HepG2 (cell line): ENCODE results near the gene GTF2H1. TPM values are rescaled to one million over a fixed set of nuclear protein-coding genes. Genes with fewer than 3 reads are reported as not detected.

ENCODE experiments used
- ATAC-seq: fragments of 200-7000 bp; cut with Tn5 transposase; 3 replicates; pipeline ENCODE4 v1.9.1; 2020; ENCODE audit warnings: mild to moderate bottlenecking, moderate library complexity
- BruUV-seq: library from RNA; stranded (reverse); fragments of 400-500 nt; replicated peaks from 2 replicates; lab custom pipeline; 2021; lab: Mats Ljungman, UMichigan
- CTCF ChIA-PET: fragments of 300-600 bp; formaldehyde crosslinking; extraction: SDS; loops from one replicate; lab custom pipeline; 2021; ENCODE audit warnings: low total read pairs, inconsistent platforms, low intra/inter-chr PET ratio; lab: Yijun Ruan, JAX
- POLR2A ChIA-PET: fragments of 350-600 bp; sonication (Branson Sonifier 250); formaldehyde crosslinking; loops from one replicate; lab custom pipeline; 2020; ENCODE audit warnings: antibody characterized with exemption, inconsistent platforms; lab: Yijun Ruan, JAX
- DNase-seq: peaks from one replicate; pipeline ENCODE4 v3.0.0-alpha.2; 2015; ENCODE audit warnings: low spot score
- FAIRE-seq: peaks from 3 replicates; lab custom pipeline; 2011; peaks lifted over from hg19 to GRCh38; lab: Jason Lieb, UNC
- H2AFZ ChIP-seq: one replicate; pipeline ENCODE4 v1.6.1; 2011; ENCODE audit warnings: low read length, inconsistent platforms
- H3K27ac ChIP-seq: fragments of 300-600 bp; 3 replicates; pipeline ENCODE4 v1.8.0; 2011; ENCODE audit warnings: mixed run types, mild to moderate bottlenecking, mixed read lengths, low read length, inconsistent platforms; ENCODE audit not compliant: insufficient read depth; ENCODE audit errors: extremely low read length
- H3K27me3 ChIP-seq, 2 experiments: fragments of 200-600 bp in 1 of 2; 2 replicates in 1 of 2; 3 replicates in 1 of 2; pipeline versions ENCODE4 v1.6.0 to v1.8.0; 2011; ENCODE audit warnings: low read length in 2 of 2, mild to moderate bottlenecking in 2 of 2, moderate library complexity in 2 of 2, inconsistent platforms in 1 of 2; ENCODE audit not compliant: insufficient read depth in 2 of 2, control insufficient read depth in 1 of 2
- H3K36me3 ChIP-seq, 2 experiments: fragments of 200-600 bp in 1 of 2; replicated peaks in 1 of 2; 2 replicates in 1 of 2; 3 replicates in 1 of 2; pipeline versions ENCODE4 v1.5.1 to v1.8.0; 2011; ENCODE audit warnings: low read length in 2 of 2, inconsistent platforms in 1 of 2; ENCODE audit not compliant: insufficient read depth in 2 of 2, control insufficient read depth in 1 of 2
- H3K4me1 ChIP-seq: 2 replicates; pipeline ENCODE4 v1.5.1; 2012; ENCODE audit warnings: low read length, inconsistent platforms; ENCODE audit not compliant: insufficient read depth
- H3K4me2 ChIP-seq: 2 replicates; pipeline ENCODE4 v1.6.0; 2011; ENCODE audit warnings: low read depth, low read length, inconsistent platforms
- H3K4me3 ChIP-seq, 3 experiments: fragments of 200-600 bp in 1 of 3; sonication (generic), shearing (Covaris generic) in 1 of 3; replicated peaks in 1 of 3; 2 replicates each; pipeline ENCODE4 v1.5.1; 2011 to 2016; ENCODE audit warnings: low read length in 3 of 3, inconsistent platforms in 2 of 3, low read depth in 2 of 3, mild to moderate bottlenecking in 2 of 3, control low read depth in 1 of 3, mixed read lengths in 1 of 3; ENCODE audit not compliant: insufficient read depth in 1 of 3
- H3K79me2 ChIP-seq: one replicate; pipeline ENCODE4 v1.6.1; 2011; ENCODE audit warnings: low read length, inconsistent platforms; ENCODE audit not compliant: insufficient read depth
- H3K9ac ChIP-seq: 2 replicates; pipeline ENCODE4 v1.6.0; 2011; ENCODE audit warnings: mild to moderate bottlenecking, low read depth, low read length, inconsistent platforms; ENCODE audit not compliant: insufficient read depth
- H3K9me3 ChIP-seq: 2 replicates; pipeline ENCODE4 v1.5.1; 2012; ENCODE audit warnings: mild to moderate bottlenecking, low read length
- H4K20me1 ChIP-seq: 2 replicates; pipeline ENCODE4 v1.6.0; 2011; ENCODE audit warnings: inconsistent platforms, mild to moderate bottlenecking, low read length, moderate library complexity; ENCODE audit not compliant: insufficient read depth
- GABPA ChIP-seq, 2 experiments: IDR thresholded peaks; 2 replicates each; pipeline ENCODE4 v1.6.1; 2011 to 2016; ENCODE audit warnings: low read depth in 2 of 2, low read length in 1 of 2, missing biosample characterization in 1 of 2, missing genetic modification characterization in 1 of 2
- ISX ChIP-seq: sonication (generic); formaldehyde crosslinking; conservative IDR thresholded peaks from 2 replicates; pipeline ENCODE4 v1.5.0; 2020; ENCODE audit warnings: missing genetic modification reagents
- KLF13 ChIP-seq: sonication (generic); formaldehyde crosslinking; IDR thresholded peaks from 2 replicates; pipeline ENCODE4 v1.4.0; 2020; ENCODE audit warnings: mild to moderate bottlenecking, missing genetic modification reagents
- RBM22 ChIP-seq: fragments of 200-400 bp; formaldehyde crosslinking; optimal IDR thresholded peaks from 2 replicates; pipeline ENCODE3; 2017; ENCODE audit warnings: mild to moderate bottlenecking, low read length, moderate library complexity
- RFXANK ChIP-seq: IDR thresholded peaks from 2 replicates; pipeline ENCODE4 v1.6.1; 2016
- SSRP1 ChIP-seq: IDR thresholded peaks from 2 replicates; pipeline ENCODE4 v1.6.1; 2016; ENCODE audit warnings: control low read depth
- ZNF121 ChIP-seq: sonication (generic); formaldehyde crosslinking; IDR thresholded peaks from 2 replicates; pipeline ENCODE4 v1.5.0; 2020; ENCODE audit warnings: mild to moderate bottlenecking, missing genetic modification reagents
- ZNF263 ChIP-seq: sonication (generic); formaldehyde crosslinking; IDR thresholded peaks from 2 replicates; pipeline ENCODE4 v1.4.0; 2020; ENCODE audit warnings: missing genetic modification reagents
- ZNF629 ChIP-seq: sonication (generic); formaldehyde crosslinking; conservative IDR thresholded peaks from 2 replicates; pipeline ENCODE4 v1.5.0; 2020; ENCODE audit warnings: missing genetic modification reagents
- ZNF660 ChIP-seq: sonication (generic); formaldehyde crosslinking; IDR thresholded peaks from 2 replicates; pipeline ENCODE4 v1.5.1; 2020; ENCODE audit warnings: mild to moderate bottlenecking, low read depth, missing genetic modification reagents, borderline replicate concordance
- WGBS: methylation state at CpG from one replicate; pipeline ENCODE4 v1.1.6; 2017; ENCODE audit warnings: low lambda C conversion rate; 5-methylcytosine and 5-hydroxymethylcytosine counted together
- in situ Hi-C: cut with HindIII; loops from 2 replicates; pipeline ENCODE4 v1.10.0; 2017; ENCODE audit warnings: low pct_unique_long_range_greater_than_20kb; ENCODE audit not compliant: extremely low pct_ligation_motif_present
- intact Hi-C: fragments of 100-400 bp; cut with micrococcal nuclease; formaldehyde crosslinking; loops from one replicate; pipeline ENCODE4 v1.10.0; 2022; ENCODE audit not compliant: unreplicated experiment
- polyA plus RNA-seq, 8 experiments: library from polyadenylated mRNA; depleted of rRNA in 3 of 8; stranded (reverse) in 7 of 8; unstranded in 1 of 8; fragments of >200 nt; fragmentation: Illumina TruSeq in 4 of 8; extraction: Trizol in 4 of 8; gene quantifications; 2 replicates each; pipeline versions ENCODE4 v1.2.1 to v1.2.3, GENCODE V29; 2011 to 2016; ENCODE audit warnings: low read depth in 4 of 8, missing spikeins in 1 of 8, mixed read lengths in 1 of 8; ENCODE audit not compliant: insufficient read depth in 1 of 8
- total RNA-seq, 5 experiments: library from RNA; depleted of rRNA; stranded (reverse); fragments of >200 nt; fragmentation: Illumina TruSeq; extraction: Trizol; gene quantifications; 2 replicates each; pipeline ENCODE4 v1.2.3, GENCODE V29; 2016; ENCODE audit warnings: low read depth in 1 of 5
- TF ChIP-seq, protein P1 (sequence below): sonication (generic); formaldehyde crosslinking; IDR thresholded peaks from 2 replicates; pipeline ENCODE4 v1.5.0; 2020; ENCODE audit warnings: mild to moderate bottlenecking, missing genetic modification reagents, borderline replicate concordance

GTF2H1 gene
- total and polyA plus RNA-seq, 2 of the 13 experiments (the other 11 are each of a cell fraction or from before 2014, with no cell fraction given): 15.7 to 51.4 TPM

DNA sequence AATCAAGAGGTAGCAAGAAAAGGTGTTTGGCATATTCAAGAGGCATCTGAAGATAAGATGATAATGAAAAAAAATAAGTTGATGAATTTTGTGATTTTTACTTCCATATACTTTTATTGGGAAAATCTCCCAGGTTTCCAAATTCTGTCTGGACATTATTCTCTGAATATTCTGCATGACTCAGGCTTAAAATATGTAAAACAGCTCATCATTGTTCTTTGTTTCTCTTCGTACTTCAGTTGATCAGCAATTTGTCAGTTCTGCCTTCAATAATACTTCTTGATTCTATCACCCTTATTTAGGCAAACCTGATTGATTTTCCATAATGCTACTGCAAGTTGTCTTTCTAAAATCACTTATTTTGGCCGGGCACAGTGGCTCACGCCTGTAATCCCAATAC lies 30.2 kb downstream of the GTF2H1 start:
- no peak overlapping the region for H3K27ac ChIP-seq
- H3K9me3 ChIP-seq: no peaks in the 10 kb centered on the region
- ChIA-PET CTCF (no interaction called here), POLR2A (no interaction called here)
- H3K79me2 ChIP-seq: no peaks in the 10 kb centered on the region
- H4K20me1 ChIP-seq: no peaks in the 10 kb centered on the region
- H3K4me2 ChIP-seq: no peak overlapping the region
- 94% methylated on average over 3 of the region's 3 CpGs for WGBS
- no peak overlapping the region for H3K9ac ChIP-seq
- no peak for TF ChIP-seq GABPA (IDR thresholded peaks at IDR 0.05; ENCODE audit: low read depth, low read length)
- no peak for TF ChIP-seq GABPA (CRISPR knock-in tag; IDR thresholded peaks at IDR 0.05; ENCODE audit: low read depth)
- no peak for TF ChIP-seq KLF13 (CRISPR knock-in tag)
- no peak for TF ChIP-seq ZNF263 (CRISPR knock-in tag)
- no peak for TF ChIP-seq ISX (CRISPR knock-in tag)
- no peak for TF ChIP-seq RFXANK (CRISPR knock-in tag)
- TF ChIP-seq ZNF660: no peak
- TF ChIP-seq, all 625 proteins: peak for 0
- ATAC-seq: no peak
- H3K27me3 ChIP-seq: no peaks in the 10 kb centered on the region
- intact Hi-C loops: no loop called here
- H2AFZ ChIP-seq: no peak overlapping the region
- BruUV-seq: no TSS peak
- in situ Hi-C loops: no loop called here
- H3K36me3 ChIP-seq: peaks cover under 1 to 38% of the 10 kb centered on the region in 2 experiments; a peak in 4 of 5 replicates
- no peak for FAIRE-seq
- H3K4me3 ChIP-seq: no peak overlapping the region
- DNase-seq: no peak
- no peaks in the 10 kb centered on the region for H3K4me1 ChIP-seq

DNA sequence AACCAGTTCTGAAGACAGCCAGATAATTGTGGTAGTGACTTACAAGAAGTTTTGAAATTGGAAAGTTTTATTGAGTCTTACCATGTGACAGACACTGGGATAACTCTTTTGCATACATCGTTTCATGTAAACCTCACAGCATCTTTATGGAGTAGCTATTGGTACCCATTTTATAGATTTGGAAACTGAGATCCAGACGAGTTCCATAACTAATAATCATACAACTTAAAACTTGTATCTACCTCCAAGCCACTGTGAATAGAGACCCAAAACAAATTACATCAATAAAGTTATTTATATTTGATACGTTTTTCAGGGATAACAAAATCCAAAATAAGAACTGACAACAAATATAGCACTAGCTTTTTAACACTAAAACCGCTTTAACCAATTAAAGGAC lies 36.3 kb downstream of the GTF2H1 start:
- no peaks in the 10 kb centered on the region for H3K79me2 ChIP-seq
- H3K27me3 ChIP-seq: no peaks in the 10 kb centered on the region
- no peaks in the 10 kb centered on the region for H3K4me1 ChIP-seq
- ChIA-PET POLR2A (interaction anchor here (1.1 kb wide), 1 partner anchor 37 kb away, joined by 3 read pairs; no protein-coding TSS in a partner anchor), CTCF (no interaction called here)
- no peak overlapping the region for H2AFZ ChIP-seq
- H3K4me2 ChIP-seq: no peak overlapping the region
- ATAC-seq (no peak), DNase-seq (no peak), FAIRE-seq (no peak)
- TF ChIP-seq, protein P1, sequence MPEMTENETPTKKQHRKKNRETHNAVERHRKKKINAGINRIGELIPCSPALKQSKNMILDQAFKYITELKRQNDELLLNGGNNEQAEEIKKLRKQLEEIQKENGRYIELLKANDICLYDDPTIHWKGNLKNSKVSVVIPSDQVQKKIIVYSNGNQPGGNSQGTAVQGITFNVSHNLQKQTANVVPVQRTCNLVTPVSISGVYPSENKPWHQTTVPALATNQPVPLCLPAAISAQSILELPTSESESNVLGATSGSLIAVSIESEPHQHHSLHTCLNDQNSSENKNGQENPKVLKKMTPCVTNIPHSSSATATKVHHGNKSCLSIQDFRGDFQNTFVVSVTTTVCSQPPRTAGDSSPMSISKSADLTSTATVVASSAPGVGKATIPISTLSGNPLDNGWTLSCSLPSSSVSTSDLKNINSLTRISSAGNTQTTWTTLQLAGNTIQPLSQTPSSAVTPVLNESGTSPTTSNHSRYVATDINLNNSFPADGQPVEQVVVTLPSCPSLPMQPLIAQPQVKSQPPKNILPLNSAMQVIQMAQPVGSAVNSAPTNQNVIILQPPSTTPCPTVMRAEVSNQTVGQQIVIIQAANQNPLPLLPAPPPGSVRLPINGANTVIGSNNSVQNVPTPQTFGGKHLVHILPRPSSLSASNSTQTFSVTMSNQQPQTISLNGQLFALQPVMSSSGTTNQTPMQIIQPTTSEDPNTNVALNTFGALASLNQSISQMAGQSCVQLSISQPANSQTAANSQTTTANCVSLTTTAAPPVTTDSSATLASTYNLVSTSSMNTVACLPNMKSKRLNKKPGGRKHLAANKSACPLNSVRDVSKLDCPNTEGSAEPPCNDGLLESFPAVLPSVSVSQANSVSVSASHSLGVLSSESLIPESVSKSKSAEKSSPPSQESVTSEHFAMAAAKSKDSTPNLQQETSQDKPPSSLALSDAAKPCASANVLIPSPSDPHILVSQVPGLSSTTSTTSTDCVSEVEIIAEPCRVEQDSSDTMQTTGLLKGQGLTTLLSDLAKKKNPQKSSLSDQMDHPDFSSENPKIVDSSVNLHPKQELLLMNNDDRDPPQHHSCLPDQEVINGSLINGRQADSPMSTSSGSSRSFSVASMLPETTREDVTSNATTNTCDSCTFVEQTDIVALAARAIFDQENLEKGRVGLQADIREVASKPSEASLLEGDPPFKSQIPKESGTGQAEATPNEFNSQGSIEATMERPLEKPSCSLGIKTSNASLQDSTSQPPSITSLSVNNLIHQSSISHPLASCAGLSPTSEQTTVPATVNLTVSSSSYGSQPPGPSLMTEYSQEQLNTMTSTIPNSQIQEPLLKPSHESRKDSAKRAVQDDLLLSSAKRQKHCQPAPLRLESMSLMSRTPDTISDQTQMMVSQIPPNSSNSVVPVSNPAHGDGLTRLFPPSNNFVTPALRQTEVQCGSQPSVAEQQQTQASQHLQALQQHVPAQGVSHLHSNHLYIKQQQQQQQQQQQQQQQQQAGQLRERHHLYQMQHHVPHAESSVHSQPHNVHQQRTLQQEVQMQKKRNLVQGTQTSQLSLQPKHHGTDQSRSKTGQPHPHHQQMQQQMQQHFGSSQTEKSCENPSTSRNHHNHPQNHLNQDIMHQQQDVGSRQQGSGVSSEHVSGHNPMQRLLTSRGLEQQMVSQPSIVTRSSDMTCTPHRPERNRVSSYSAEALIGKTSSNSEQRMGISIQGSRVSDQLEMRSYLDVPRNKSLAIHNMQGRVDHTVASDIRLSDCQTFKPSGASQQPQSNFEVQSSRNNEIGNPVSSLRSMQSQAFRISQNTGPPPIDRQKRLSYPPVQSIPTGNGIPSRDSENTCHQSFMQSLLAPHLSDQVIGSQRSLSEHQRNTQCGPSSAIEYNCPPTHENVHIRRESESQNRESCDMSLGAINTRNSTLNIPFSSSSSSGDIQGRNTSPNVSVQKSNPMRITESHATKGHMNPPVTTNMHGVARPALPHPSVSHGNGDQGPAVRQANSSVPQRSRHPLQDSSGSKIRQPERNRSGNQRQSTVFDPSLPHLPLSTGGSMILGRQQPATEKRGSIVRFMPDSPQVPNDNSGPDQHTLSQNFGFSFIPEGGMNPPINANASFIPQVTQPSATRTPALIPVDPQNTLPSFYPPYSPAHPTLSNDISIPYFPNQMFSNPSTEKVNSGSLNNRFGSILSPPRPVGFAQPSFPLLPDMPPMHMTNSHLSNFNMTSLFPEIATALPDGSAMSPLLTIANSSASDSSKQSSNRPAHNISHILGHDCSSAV (CRISPR knock-in tag): no peak
- TF ChIP-seq RBM22: no peak
- peak; percentile 91 for TF ChIP-seq ZNF629 (CRISPR knock-in tag)
- no peak for TF ChIP-seq ZNF121 (CRISPR knock-in tag)
- TF ChIP-seq SSRP1 (CRISPR knock-in tag): no peak
- intact Hi-C loops (no loop called here), in situ Hi-C loops (no loop called here)
- H3K4me3 ChIP-seq: no peak overlapping the region
- no peaks in the 10 kb centered on the region for H3K9me3 ChIP-seq
- H3K9ac ChIP-seq: no peak overlapping the region
- no peak overlapping the region for H3K27ac ChIP-seq
- H3K36me3 ChIP-seq: peaks cover 10 to 60% of the 10 kb centered on the region in 2 experiments
- H4K20me1 ChIP-seq: no peaks in the 10 kb centered on the region
- WGBS: 94% methylated on average over 4 of the region's 4 CpGs
- BruUV-seq: no TSS peak
